G401.6 (cell line): ENCODE data around the gene LIPH.
"Not testable (repeated sequence)": the region's sequence is repeated elsewhere in the genome, so short reads cannot be mapped to it uniquely, and the experiment has no call there.

Source experiments
- FAIRE-seq: peaks from 2 replicates; lab custom pipeline; 2012; peaks lifted over from hg19 to GRCh38; lab: Jason Lieb, UNC

LIPH gene

DNA sequence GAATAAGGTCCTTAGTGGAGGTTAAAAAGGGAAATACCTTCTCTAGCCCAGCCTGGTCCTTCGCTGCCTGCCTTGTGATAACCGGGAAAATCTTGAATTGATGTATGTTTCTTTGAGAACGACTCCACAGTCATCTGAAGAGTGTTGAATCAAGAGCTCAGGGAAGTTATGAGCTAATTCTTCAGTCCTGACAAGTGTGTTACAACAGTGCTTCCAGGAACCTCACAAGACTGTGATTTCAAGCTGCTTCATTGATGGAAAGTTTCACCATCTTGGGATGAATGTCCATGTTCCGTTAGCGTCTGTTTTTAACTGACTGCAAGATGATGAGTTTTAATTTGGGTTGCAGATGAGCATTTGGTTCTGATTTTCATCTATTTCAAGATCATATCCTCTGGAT, 66.0 kb downstream of the LIPH start:
- FAIRE-seq, result no peak

DNA sequence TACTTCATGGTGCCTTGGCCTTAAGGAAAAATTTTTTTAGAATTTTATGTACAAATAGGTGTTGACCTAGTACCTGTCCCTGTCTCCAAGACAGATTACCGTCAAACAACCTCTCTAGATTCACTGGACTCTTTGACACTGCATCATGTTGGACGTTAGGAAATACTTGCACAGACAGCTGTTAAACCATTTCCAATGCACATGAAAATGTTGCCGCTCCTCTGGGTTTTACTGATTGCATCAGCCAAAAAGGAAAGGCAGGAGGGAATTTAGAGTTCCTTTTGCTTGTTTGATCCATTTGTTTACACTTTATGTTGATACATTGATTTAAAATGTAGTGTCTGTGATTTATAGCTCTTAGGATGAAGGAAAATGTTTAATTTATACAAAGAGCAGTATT, 68.1 kb downstream of the LIPH start:
- FAIRE-seq, result no peak

DNA sequence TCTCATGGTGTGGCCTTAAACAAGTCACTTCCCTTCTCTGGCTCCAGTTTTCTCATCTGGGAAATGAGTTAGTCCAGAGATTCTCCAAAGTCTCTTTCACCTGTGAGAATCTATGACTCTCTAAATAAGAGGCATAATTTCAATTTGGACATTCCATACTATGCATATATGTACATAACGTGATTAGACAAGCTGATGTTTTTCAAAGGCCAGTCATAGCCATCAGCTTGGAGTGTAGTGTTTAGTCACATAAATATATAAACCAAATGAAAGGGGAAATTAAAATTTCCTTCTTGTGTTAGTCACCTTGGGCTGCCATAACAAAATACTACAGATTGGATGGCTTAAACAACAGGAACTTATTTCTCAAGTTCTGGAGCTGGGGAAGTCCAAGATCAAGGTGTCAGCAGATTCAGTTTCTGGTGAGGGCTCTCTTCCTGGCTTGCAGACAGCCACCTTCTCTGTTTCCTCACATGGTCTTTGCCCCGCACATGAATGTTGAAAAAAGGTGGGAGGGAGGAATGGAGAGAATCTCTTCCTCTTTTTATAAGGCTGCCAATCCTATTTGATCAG, 72.9 kb downstream of the LIPH start:
- FAIRE-seq, result no peak

DNA sequence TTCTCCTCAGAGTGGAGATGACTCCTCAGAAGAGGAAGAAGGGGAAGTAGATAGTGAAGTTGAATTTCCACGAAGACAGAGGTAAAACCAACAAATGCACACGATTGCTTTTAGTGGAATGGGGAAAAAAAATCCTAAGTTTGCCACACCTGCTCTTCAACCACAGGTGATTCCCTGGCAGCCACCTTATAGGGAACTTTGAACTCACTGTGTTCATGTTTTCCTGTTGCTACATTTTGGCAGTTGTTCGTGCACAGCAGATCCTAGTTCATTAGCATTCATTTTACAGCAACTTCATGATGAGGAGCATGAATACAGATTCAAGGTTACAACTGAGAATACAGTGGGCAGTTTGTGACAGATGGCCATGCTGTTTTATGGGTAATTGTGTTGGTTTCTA, 75.1 kb downstream of the LIPH start:
- no peak for FAIRE-seq

DNA sequence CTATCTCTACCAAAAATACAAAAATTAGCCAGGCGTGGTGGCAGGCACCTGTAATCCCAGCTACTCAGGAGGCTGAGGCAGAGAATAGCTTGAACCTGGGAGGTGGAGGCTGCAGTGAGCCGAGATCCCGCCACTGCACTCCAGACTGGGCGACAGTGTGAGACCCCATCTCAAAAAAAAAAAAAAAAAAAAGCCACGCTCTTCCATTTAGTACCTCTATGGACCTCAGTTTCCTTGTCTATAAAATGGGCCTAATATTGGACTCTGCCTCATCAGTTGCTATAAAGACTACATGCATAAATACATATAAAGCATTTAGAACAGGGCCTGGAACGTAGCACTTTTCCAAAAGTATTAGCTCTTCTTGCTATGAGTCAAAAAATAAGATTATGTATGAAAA, 77.5 kb downstream of the LIPH start:
- not testable (repeated sequence) for FAIRE-seq

DNA sequence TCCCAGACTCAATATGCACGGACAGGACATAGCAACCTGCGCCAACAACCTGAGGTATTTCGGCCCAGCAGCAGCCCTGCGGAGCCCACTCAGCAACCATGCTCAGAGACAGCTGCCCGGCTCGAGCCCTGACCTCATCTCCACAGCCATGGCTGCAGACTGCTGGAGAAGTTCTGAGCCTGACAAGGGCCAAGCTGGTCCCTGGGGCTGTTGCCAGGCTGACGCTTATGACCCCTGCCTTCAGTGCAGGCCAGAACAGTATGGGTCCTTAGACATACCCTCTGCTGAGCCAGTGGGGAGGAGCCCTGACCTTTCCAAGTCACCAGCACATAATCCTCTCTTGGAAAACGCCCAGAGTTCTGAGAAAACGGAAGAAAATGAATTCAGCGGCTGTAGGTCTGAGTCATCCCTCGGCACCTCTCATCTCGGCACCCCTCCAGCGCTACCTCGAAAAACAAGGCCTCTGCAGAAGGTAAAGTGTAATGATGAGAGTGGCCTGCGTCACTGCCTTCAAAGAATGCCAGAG, 79.0 kb downstream of the LIPH start:
- FAIRE-seq, result no peak

DNA sequence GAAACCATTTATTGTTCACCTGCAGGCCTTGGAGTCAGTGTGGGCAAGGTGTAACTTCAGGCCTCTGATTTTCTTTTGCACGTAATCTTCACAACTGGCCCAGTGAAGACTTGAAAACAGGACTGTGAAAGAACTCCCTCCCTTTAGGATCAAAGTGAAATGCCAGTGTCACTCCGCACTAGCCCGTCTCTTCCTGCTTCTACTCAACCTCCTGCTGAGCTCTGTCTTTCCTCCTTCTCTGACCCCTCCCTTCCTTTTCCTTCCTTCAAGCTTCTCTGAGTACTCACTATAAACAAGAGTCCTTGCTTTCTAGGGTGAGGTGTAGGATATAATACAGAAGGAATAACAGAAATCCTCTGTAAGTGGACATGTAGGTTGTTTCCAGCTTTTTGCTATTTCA, 82.1 kb downstream of the LIPH start:
- no peak for FAIRE-seq

DNA sequence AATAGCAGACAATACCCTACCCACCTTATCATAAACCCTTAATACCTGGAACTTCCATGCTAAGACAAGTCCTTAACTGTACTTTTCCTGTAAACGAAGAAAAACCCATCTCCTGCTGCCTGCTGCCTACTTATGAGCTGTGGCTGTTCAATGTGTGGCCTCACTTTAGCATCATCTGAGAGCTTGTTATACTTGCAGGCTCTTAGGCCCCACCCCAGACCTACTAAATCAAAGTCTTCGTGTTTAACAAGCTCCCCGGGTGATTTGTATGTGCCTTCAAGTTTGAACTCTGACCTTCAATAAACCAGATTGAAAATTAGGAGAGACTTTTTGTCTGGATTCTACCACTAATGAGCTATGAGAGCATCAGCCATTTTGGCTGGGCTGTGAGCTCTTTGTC, 82.8 kb downstream of the LIPH start:
- no peak for FAIRE-seq

DNA sequence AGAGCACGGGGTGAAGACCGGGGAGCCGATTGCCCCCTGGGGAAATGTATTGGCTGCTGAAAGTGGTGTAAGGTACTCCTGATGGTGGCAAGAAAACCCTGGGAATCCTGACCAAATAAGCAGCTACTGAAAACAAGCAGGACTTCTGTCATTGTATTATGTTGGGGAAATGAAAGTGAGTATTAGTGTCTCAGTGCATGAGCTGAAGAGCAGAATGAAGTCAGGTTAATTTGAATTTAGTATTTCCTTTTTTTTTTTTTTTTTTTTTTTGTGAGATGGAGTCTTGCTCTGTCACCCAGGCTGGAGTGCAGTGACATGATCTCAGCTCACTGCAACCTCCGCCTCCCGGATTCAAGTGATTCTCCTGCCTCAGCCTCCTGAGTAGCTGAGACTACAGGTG, 86.3 kb downstream of the LIPH start:
- FAIRE-seq, result not testable (repeated sequence)

DNA sequence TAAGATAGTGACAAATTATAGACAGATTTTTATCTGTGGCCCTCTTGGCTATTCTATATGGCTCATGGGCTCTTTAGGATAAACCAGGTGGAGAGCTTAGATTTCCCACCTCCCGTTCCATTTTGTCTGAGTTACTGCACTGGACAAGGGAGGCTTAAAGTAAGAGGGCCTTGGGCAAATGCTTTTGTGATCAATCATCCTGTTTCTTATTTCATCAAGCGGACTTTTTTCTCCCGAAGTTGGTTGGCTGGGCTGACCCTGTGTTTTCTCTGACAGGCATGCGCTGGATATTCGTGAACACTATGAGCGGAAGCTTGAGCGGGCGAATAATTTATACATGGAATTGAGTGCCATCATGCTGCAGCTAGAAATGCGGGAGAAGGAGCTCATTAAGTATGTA, 86.9 kb downstream of the LIPH start:
- no peak for FAIRE-seq

DNA sequence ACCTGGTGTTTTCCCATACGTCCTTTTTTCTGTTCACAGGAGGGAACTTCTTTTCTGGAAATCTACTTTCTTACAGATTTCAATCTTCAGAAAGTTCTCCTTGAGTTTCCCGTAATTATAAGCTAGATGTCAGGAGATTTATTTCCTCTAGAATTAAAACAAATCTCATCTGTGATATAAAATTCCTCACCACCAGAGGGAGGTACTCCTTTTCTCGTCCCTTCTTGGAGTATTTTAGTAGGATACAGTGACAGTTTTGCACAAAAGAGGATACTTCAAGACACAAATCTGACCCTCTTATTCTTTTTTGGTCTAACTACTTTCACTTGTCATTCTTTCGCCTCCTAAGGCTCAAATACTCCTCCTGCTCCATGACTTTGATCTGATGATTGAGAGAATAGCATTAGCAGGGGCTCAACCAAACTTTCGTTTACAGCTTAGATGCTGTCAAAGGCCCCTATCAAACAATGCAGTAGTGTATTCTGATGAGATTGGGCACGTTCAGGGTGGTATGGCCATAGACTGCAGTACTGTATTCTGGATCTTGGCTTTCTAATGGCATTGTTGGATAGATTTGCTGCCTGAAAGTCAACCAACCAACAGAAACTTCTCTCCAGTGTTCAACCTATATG, 91.6 kb downstream of the LIPH start:
- peak; percentile 21 for FAIRE-seq

DNA sequence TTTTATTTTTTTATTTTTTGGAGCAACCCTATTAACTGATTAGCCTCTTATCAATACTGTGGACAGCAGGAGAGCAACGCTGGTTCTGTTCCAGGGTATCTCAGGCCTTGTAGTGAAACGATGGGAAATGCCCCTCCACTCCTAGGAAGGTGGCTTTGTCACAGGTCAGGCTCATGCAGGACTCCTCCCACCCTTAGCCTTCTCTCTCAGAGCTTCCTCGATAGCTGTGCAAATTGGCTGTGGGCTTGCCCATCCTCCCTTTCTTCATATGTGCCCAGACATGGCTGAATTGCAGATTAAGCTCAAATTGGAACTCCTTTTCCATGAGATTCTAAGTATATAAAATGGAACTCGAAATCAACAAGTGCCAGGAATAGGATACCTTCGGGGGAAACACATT, 92.1 kb downstream of the LIPH start:
- FAIRE-seq, result no peak

DNA sequence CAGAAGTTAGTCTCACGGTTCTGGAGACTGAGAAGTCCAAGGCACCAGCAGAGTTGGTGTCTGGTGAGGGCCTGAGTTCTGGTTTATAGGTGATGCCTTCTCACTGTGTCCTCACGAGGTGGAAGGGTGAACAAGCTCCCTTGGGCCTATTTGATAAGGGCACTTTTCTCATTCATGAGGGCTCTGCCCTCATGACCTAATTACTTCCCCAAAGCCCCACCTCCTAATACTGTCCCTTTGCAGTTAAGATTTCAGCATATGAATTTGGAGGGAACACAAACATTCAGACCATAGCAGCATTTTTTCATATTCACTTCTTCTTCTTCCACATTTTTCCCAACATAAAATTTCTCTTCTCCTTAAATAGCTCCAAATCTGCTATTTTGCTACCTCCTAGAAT, 95.0 kb downstream of the LIPH start:
- no peak for FAIRE-seq
